ENCODE results near the gene KIRREL3. TPM values are rescaled to one million over a fixed set of nuclear protein-coding genes. Genes with fewer than 3 reads are reported as not detected.

Gene KIRREL3
- total RNA-seq, 2 experiments from 2014 or later: not detected

GRCh38 chr11:126515501-126515900, 485.1 kb downstream of the KIRREL3 start:
- H3K36me3 Mint-ChIP-seq (ENCODE audit: low read depth): no peaks in the 10 kb centered on the region
- no peak for ATAC-seq

GRCh38 chr11:126514061-126514693, 486.4 kb downstream of the KIRREL3 start:
- H3K9me3 Mint-ChIP-seq (ENCODE audit: insufficient read depth): no peaks in the 10 kb centered on the region
- H3K36me3 Mint-ChIP-seq (ENCODE audit: low read depth): no peaks in the 10 kb centered on the region
- H3K4me3 Mint-ChIP-seq: no peak overlapping the region
- H3K27ac Mint-ChIP-seq: no peak overlapping the region
- H3K27me3 Mint-ChIP-seq (ENCODE audit: low read depth): peaks cover 3% of the 10 kb centered on the region
- ChIA-PET CTCF (no interaction called here), POLR2A (no interaction called here)
- ATAC-seq (no peak), DNase-seq (no peak)
- no peaks in the 10 kb centered on the region for H3K4me1 Mint-ChIP-seq (ENCODE audit: low read depth)

More at GRCh38 chr11:126515501-126515900, 485.1 kb downstream of the KIRREL3 start:
- POLR2A ChIA-PET: no interaction called here
- Mint-ChIP-seq H3K4me1 (ENCODE audit: low read depth) (no peaks in the 10 kb centered on the region), H3K9me3 (ENCODE audit: insufficient read depth) (no peaks in the 10 kb centered on the region), H3K27ac (no peak overlapping the region), H3K4me3 (no peak overlapping the region), H3K27me3 (ENCODE audit: low read depth) (no peaks in the 10 kb centered on the region)
- CTCF ChIA-PET: interaction anchor here (1.1 kb wide), 1 partner anchor 35 kb away, joined by 5 read pairs; no protein-coding TSS in a partner anchor
- no peak for DNase-seq

GRCh38 chr11:126512741-126513715, 487.5 kb downstream of the KIRREL3 start:
- POLR2A ChIA-PET: no interaction called here
- Mint-ChIP-seq H3K27me3 (ENCODE audit: low read depth) (peaks cover 3% of the 10 kb centered on the region), H3K4me1 (ENCODE audit: low read depth) (no peaks in the 10 kb centered on the region), H3K4me3 (no peak overlapping the region), H3K27ac (no peak overlapping the region), H3K9me3 (ENCODE audit: insufficient read depth) (no peaks in the 10 kb centered on the region), H3K36me3 (ENCODE audit: low read depth) (no peaks in the 10 kb centered on the region)
- DNase-seq: no peak
- no peak for ATAC-seq
- CTCF ChIA-PET: no interaction called here

GRCh38 chr11:126512251-126512650, 488.3 kb downstream of the KIRREL3 start:
- DNase-seq (no peak), ATAC-seq (no peak)
- ChIA-PET CTCF (no interaction called here), POLR2A (no interaction called here)
- no peak overlapping the region for H3K4me3 Mint-ChIP-seq
- no peak overlapping the region for H3K27ac Mint-ChIP-seq
- no peaks in the 10 kb centered on the region for H3K9me3 Mint-ChIP-seq (ENCODE audit: insufficient read depth)
- no peaks in the 10 kb centered on the region for H3K36me3 Mint-ChIP-seq (ENCODE audit: low read depth)
- no peaks in the 10 kb centered on the region for H3K4me1 Mint-ChIP-seq (ENCODE audit: low read depth)
- H3K27me3 Mint-ChIP-seq (ENCODE audit: low read depth): peaks cover 3% of the 10 kb centered on the region

GRCh38 chr11:126511475-126512115, 489.0 kb downstream of the KIRREL3 start:
- no peak for DNase-seq
- Mint-ChIP-seq H3K27ac (no peak overlapping the region), H3K27me3 (ENCODE audit: low read depth) (peaks cover 3% of the 10 kb centered on the region), H3K4me3 (no peak overlapping the region), H3K4me1 (ENCODE audit: low read depth) (no peaks in the 10 kb centered on the region), H3K9me3 (ENCODE audit: insufficient read depth) (no peaks in the 10 kb centered on the region), H3K36me3 (ENCODE audit: low read depth) (no peaks in the 10 kb centered on the region)
- ChIA-PET CTCF (no interaction called here), POLR2A (no interaction called here)
- ATAC-seq: no peak

GRCh38 chr11:126510621-126511370, 489.8 kb downstream of the KIRREL3 start:
- H3K4me3 Mint-ChIP-seq: no peak overlapping the region
- CTCF ChIA-PET: no interaction called here
- DNase-seq: no peak

GRCh38 chr11:126507646-126508045, 492.9 kb downstream of the KIRREL3 start:
- H3K4me1 Mint-ChIP-seq (ENCODE audit: low read depth): no peaks in the 10 kb centered on the region
- no peak overlapping the region for H3K4me3 Mint-ChIP-seq
- POLR2A ChIA-PET: no interaction called here

More at GRCh38 chr11:126510621-126511370, 489.8 kb downstream of the KIRREL3 start:
- POLR2A ChIA-PET: no interaction called here
- Mint-ChIP-seq H3K4me1 (ENCODE audit: low read depth) (no peaks in the 10 kb centered on the region), H3K36me3 (ENCODE audit: low read depth) (no peaks in the 10 kb centered on the region), H3K9me3 (ENCODE audit: insufficient read depth) (peaks cover 3% of the 10 kb centered on the region), H3K27ac (no peak overlapping the region), H3K27me3 (ENCODE audit: low read depth) (peaks cover 3% of the 10 kb centered on the region)
- no peak for ATAC-seq

GRCh38 chr11:126506789-126507188, 493.8 kb downstream of the KIRREL3 start:
- peaks cover 12% of the 10 kb centered on the region for H3K9me3 Mint-ChIP-seq (ENCODE audit: insufficient read depth)
- POLR2A ChIA-PET: no interaction called here
- H3K36me3 Mint-ChIP-seq (ENCODE audit: low read depth): no peaks in the 10 kb centered on the region
- ATAC-seq (no peak), DNase-seq (no peak)
- no peak overlapping the region for H3K4me3 Mint-ChIP-seq
- CTCF ChIA-PET: interaction anchor here (1.2 kb wide), 1 partner anchor 26 kb away, joined by 3 read pairs; no protein-coding TSS in a partner anchor
- H3K4me1 Mint-ChIP-seq (ENCODE audit: low read depth): no peaks in the 10 kb centered on the region
- H3K27me3 Mint-ChIP-seq (ENCODE audit: low read depth): peaks cover 16% of the 10 kb centered on the region
- no peak overlapping the region for H3K27ac Mint-ChIP-seq

More at GRCh38 chr11:126507646-126508045, 492.9 kb downstream of the KIRREL3 start:
- DNase-seq (no peak), ATAC-seq (no peak)
- CTCF ChIA-PET: interaction anchor here (1.2 kb wide), 1 partner anchor 27 kb away, joined by 3 read pairs; no protein-coding TSS in a partner anchor
- Mint-ChIP-seq H3K36me3 (ENCODE audit: low read depth) (no peaks in the 10 kb centered on the region), H3K9me3 (ENCODE audit: insufficient read depth) (peaks cover 12% of the 10 kb centered on the region), H3K27me3 (ENCODE audit: low read depth) (peaks cover 16% of the 10 kb centered on the region), H3K27ac (no peak overlapping the region)

- Mint-ChIP-seq H3K27me3 (ENCODE audit: low read depth) (peaks cover 25% of the 10 kb centered on the region), H3K4me3 (no peak overlapping the region), H3K36me3 (ENCODE audit: low read depth) (no peaks in the 10 kb centered on the region), H3K9me3 (ENCODE audit: insufficient read depth) (peaks cover 12% of the 10 kb centered on the region), H3K4me1 (ENCODE audit: low read depth) (no peaks in the 10 kb centered on the region), H3K27ac (no peak overlapping the region)
- CTCF ChIA-PET: interaction anchor here (1.1 kb wide), 1 partner anchor 62 kb away, joined by 3 read pairs; no protein-coding TSS in a partner anchor
- POLR2A ChIA-PET: no interaction called here
- DNase-seq (no peak), ATAC-seq (no peak)
These were observed 497.6 kb downstream of the KIRREL3 start for GRCh38 chr11:126502982-126503381.

- ChIA-PET POLR2A (no interaction called here), CTCF (interaction anchor here (1.1 kb wide), 1 partner anchor 61 kb away, joined by 3 read pairs; no protein-coding TSS in a partner anchor)
- ATAC-seq (no peak), DNase-seq (no peak)
- Mint-ChIP-seq H3K27ac (no peak overlapping the region), H3K4me3 (no peak overlapping the region), H3K9me3 (ENCODE audit: insufficient read depth) (peaks cover 12% of the 10 kb centered on the region), H3K27me3 (ENCODE audit: low read depth) (peaks cover 25% of the 10 kb centered on the region), H3K4me1 (ENCODE audit: low read depth) (no peaks in the 10 kb centered on the region), H3K36me3 (ENCODE audit: low read depth) (no peaks in the 10 kb centered on the region)
These were observed 498.4 kb downstream of the KIRREL3 start for GRCh38 chr11:126502159-126502558.

GRCh38 chr11:126501641-126502040, 498.9 kb downstream of the KIRREL3 start:
- ChIA-PET CTCF (no interaction called here), POLR2A (no interaction called here)
- ATAC-seq (no peak), DNase-seq (no peak)
- Mint-ChIP-seq H3K4me1 (ENCODE audit: low read depth) (no peaks in the 10 kb centered on the region), H3K36me3 (ENCODE audit: low read depth) (no peaks in the 10 kb centered on the region), H3K4me3 (no peak overlapping the region), H3K9me3 (ENCODE audit: insufficient read depth) (peaks cover 12% of the 10 kb centered on the region), H3K27me3 (ENCODE audit: low read depth) (peaks cover 27% of the 10 kb centered on the region), H3K27ac (no peak overlapping the region)

Data from activated CD8-positive, alpha-beta T cell treated with anti-CD3 and anti-CD28 coated beads, Interleukin-2, amount 10 ng/mL, durations not matched to agents 7 days and 5 days (primary cell).